Vagina (tissue), 2 donors: ENCODE measurements around the gene KAT7.

ENCODE experiments used
- POLR2A ChIP-seq, 2 donors: fragments of 450-650 bp; IDR thresholded peaks; one replicate each; pipeline ENCODE4 v1.6.1; 2017; ENCODE audit warnings: antibody characterized with exemption in 2 of 2, mild to moderate bottlenecking in 2 of 2, moderate library complexity in 2 of 2
- POLR2AphosphoS5 ChIP-seq, 2 donors: sonication (generic); formaldehyde crosslinking; IDR thresholded peaks; one replicate each; pipeline ENCODE4 v1.9.0; 2017; ENCODE audit warnings: antibody characterized with exemption in 2 of 2, mild to moderate bottlenecking in 2 of 2, low read depth in 1 of 2; ENCODE audit not compliant: insufficient read depth in 1 of 2
- TF ChIP-seq, protein P1 (sequence below), 3 experiments: fragments of 450-650 bp in 2 of 3; fragments of 200-600 bp in 1 of 3; sonication (generic) in 1 of 3; IDR thresholded peaks; one replicate each; pipeline ENCODE4 v1.5.1; 2017 to 2019; ENCODE audit warnings: antibody characterized with exemption in 3 of 3, mild to moderate bottlenecking in 2 of 3, moderate library complexity in 2 of 3

GRCh38 chr17:49753959-49754391 lies 34.5 kb upstream of the KAT7 start:
- TF ChIP-seq, protein P1, sequence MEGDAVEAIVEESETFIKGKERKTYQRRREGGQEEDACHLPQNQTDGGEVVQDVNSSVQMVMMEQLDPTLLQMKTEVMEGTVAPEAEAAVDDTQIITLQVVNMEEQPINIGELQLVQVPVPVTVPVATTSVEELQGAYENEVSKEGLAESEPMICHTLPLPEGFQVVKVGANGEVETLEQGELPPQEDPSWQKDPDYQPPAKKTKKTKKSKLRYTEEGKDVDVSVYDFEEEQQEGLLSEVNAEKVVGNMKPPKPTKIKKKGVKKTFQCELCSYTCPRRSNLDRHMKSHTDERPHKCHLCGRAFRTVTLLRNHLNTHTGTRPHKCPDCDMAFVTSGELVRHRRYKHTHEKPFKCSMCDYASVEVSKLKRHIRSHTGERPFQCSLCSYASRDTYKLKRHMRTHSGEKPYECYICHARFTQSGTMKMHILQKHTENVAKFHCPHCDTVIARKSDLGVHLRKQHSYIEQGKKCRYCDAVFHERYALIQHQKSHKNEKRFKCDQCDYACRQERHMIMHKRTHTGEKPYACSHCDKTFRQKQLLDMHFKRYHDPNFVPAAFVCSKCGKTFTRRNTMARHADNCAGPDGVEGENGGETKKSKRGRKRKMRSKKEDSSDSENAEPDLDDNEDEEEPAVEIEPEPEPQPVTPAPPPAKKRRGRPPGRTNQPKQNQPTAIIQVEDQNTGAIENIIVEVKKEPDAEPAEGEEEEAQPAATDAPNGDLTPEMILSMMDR (IDR thresholded peaks at IDR 0.05) = no peak
- TF ChIP-seq POLR2A (IDR thresholded peaks at IDR 0.05) (no peak), POLR2AphosphoS5 (IDR thresholded peaks at IDR 0.05; ENCODE audit: insufficient read depth in 1 of 2, low read depth in 1 of 2) (peak in 1 of 2 donors; percentile 25)
